AML-193 (cell line): ENCODE results near the gene CD63.

Experiments used
- DNase-seq, 2 experiments: peaks; one replicate each; lab custom pipeline; 2025; lab: John Stamatoyannopoulos, UW

The CD63 gene

DNA sequence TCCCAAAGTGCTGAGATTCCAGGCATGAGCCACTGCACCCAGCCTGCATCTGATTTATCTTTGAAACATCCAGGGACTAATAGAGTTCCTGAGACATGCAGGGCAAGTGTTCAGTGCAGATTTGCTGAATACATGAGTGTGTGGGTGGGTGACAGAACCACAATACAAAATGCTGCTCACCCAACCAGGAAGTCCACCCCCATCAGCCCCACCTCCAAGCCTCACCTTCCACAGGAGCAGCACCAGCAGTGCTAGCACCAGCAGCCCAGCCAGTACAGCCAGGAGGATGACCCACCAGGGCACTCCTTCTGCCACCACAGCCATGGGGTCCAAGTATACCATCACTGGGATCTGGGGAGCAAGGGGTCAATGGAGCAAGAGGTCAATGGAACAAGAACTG lies 41.1 kb downstream of the CD63 start:
- DNase-seq: no peak

DNA sequence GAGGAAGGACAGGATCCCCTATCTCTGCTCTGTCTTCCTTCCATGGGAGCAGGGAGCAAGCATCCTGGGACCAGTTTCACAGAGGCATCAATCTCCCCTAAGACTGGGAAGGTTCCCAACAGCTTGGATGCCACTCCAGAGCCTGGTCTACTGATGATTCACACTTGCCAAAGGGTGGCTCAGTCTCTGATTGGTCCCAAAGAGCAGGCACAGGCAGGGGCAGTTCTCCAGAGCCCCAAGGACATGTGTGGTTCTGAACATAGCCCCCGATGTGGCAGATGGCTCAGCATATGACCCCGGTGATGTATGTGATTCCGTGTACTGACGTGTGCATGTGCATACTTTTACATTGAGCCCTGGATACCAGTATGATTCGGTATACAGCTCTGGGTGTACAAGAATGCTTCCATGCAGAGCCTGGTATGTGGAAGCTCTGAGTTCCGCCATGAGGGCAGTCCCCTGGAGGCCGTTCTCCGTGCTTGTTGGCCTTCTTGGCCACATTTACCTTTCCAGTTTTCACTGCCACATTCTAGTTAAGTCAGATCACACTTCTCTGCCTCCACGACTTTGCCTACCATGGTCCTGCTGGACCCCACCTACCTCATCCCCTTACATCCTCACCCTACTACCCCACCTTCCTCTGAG lies 42.3 kb downstream of the CD63 start:
- no peak for DNase-seq

DNA sequence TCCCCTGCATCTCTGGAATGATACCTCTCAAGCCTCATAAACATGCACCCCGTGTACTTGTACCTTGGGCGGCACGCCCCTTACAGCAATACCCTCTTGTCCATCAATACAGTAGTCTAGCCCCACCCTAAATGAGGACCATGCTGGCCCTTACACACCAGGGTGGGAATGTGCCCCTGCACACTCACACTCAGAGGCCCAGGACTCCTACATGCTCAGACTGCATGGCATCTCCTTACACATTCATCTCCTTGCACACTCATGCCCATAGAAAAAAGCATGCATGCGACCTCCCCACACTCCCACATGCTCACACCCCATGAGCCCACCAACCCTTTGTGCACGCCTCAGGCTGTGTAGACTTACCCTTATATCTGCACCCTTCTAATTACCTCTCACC lies 43.1 kb downstream of the CD63 start:
- DNase-seq: no peak

DNA sequence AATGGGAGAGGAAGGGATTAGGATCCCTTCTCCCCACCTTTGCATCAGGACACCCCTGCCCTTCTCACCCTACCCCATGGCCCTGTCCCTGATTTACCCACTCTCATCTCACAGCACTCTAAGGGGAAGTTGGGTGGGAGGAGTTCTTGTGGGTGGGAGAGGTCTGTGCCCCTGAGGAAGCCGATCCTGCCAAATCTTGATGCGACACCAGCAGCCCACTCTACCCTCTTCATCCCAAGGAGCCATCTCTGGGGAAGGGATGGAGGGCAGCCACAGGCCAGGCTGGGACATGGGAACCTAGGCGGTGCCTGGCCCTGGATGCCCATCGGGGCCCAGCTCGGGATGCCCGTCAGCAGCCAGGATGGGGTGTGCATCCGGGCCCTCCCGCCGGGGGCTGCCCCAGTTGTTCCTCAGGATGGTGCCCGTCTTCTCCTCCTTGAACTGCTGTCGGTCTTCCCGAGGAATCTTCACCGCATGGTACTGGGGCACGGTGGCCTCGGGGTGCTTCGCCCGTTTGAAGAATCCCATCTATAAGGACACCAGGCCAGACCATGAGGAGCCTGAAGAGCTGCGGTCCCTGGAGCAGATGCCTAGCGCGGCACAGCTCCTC lies 43.9 kb downstream of the CD63 start:
- no peak for DNase-seq

DNA sequence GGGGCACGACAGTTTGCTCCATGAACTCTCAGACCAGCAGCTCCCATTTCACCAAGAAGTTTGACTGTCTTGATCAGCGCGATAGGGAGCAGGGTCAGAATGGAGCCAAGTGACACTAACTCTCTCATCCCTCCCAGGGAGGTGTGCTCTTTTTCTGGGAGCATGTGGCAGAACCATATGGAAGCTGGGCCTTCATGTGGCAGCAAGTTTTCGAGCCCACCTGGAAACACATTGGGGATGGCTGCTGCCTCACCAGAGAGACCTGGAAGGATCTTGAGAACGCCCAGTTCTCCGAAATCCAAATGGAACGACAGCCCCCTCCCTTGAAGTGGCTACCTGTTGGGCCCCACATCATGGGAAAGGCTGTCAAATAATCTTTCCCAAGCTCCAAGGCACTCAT lies 45.1 kb downstream of the CD63 start:
- DNase-seq: no peak

DNA sequence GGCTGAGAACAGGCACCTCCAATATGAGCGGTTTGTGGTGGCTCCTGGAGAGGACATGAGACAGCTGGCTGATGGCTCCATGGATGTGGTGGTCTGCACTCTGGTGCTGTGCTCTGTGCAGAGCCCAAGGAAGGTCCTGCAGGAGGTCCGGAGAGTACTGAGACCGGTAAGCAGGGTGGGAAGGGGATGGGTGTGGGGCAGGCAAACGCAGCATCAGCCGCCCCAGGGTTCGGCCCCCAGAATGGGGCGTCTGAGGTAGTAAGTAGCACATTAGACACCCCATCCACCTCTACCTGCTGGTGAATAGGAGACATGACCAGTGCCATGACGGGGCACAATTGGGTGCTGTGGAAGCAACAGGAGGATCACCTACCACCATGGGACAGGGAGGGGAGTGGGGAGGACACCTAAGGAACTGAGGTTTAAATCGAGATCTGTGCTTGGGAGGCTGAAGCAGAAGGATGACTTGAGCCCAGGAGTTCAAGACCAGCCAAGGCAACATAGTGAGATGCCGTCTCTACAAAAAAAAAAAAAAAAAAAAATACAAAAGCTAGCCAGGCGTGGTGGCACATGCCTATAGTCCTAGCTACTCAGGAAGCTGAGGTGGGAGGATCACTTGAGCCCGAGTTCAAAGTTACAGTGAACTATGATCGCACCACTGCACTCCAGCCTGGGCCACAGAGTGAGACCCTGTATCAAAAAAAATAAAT lies 46.6 kb downstream of the CD63 start:
- DNase-seq: no peak

DNA sequence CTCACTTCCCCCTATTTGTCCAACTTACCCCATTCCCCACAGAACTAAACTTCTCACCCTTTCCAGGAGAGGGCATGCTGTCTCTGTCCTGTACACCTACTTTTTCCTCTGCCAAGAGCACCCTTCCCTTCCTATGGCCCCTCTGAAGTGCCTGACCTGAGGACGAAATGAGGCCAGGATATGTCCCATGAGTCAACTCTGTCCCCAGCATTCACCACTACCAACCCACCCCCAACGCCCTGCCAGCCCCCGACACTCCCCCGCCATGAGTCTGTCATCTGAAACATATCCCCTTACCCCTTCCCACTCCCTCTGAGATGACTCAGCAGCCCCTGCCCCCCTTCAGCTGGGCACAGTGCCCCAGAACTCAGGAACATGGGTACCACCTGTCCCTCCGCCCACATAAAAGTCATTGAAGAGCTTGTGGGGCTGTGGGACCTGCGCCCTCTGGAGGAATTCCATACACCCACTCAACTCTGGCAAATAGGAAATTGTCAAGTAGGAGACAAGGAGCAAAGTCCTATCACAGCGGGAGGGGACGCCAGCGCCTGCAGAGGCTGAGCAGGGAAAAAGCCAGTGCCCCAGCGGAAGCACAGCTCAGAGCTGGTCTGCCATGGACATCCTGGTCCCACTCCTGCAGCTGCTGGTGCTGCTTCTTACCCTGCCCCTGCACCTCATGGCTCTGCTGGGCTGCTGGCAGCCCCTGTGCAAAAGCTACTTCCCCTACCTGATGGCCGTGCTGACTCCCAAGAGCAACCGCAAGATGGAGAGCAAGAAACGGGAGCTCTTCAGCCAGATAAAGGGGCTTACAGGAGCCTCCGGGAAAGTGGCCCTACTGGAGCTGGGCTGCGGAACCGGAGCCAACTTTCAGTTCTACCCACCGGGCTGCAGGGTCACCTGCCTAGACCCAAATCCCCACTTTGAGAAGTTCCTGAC lies 47.4 kb downstream of the CD63 start:
- DNase-seq: peak; percentile 73 to 74

DNA sequence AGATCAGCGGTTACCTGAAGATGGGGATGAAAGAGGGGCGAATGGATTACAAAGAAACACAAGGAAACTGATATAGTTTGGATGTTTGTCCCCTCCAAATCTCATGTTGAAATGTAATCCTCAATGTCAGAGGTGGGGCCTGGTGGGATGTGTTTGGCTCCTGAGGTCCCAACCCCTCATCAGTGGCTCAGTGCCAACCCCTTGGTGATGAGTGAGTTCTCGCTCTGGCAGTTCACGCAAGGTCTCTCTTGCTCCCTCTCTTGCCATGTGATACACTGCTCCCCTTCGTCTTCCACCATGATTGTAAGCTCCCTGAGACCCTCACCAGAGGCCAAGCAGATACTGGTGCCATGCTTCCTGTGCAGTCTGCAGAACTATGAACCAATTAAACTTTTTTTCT lies 49.1 kb downstream of the CD63 start:
- no peak for DNase-seq

DNA sequence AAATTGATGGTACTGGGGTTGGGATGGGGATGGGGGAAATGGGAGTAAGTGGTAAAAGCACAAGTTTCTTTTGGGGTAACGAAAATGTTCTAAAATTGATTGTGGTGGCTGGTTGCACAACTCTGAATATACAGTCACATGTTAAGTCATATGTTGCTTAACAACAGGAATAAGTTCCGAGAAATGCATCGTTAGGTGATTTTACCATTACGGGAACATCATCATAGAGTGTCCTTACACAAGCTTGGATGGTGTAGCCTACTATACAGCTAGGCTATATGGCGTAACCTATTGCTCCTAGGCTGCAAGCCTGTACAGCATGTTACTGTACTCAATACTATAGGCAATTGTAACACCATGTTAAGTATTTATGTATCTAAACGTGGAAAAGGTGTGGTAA lies 52.1 kb downstream of the CD63 start:
- peak; percentile 76 to 80 for DNase-seq

DNA sequence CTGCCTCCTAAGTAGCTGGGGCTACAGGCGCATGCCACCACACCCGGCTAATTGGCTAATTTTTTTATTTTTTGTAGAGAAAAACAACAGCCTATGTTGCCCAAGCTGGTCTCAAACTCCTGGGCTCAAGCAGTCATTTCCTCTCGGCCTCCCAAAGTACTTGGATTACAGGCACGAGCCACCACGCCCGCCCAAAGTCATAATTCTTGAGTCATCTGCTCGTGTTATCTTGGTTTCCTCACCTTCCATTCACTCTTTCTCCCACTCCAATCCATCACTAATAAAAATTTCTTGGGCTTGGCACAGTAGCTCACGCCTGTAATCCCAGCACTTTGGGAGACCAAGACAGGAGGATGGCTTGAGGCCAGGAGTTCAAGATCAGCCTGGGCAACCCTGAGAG lies 53.1 kb downstream of the CD63 start:
- DNase-seq: no peak
